ENCODE data around the gene F9.

DNA sequence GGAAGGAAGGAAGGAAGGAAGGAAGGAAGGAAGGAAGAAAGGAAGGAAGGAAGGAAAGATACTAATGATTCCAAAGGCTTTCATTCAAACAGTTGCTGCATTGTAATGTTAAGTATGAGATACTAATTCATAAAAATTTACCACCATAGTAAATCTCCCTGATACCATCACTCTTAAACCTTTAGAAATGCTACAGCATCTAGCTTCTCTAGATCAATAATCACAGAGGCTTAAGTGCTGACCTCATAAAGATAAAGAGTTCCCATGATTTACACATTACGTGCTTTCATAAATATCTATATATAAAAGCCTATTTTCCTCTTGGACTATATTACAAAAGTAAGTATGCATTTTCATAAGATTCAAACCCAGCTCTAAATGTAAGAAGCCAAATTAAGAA lies 36.4 kb downstream of the F9 start:
- TF ChIP-seq, protein P1, sequence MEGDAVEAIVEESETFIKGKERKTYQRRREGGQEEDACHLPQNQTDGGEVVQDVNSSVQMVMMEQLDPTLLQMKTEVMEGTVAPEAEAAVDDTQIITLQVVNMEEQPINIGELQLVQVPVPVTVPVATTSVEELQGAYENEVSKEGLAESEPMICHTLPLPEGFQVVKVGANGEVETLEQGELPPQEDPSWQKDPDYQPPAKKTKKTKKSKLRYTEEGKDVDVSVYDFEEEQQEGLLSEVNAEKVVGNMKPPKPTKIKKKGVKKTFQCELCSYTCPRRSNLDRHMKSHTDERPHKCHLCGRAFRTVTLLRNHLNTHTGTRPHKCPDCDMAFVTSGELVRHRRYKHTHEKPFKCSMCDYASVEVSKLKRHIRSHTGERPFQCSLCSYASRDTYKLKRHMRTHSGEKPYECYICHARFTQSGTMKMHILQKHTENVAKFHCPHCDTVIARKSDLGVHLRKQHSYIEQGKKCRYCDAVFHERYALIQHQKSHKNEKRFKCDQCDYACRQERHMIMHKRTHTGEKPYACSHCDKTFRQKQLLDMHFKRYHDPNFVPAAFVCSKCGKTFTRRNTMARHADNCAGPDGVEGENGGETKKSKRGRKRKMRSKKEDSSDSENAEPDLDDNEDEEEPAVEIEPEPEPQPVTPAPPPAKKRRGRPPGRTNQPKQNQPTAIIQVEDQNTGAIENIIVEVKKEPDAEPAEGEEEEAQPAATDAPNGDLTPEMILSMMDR (IDR thresholded peaks at IDR 0.05; ENCODE audit: insufficient read depth, low read length): no peak
- TF ChIP-seq POLR2AphosphoS5 (IDR thresholded peaks at IDR 0.05; ENCODE audit: low read depth) (no peak), GABPA (IDR thresholded peaks at IDR 0.05; ENCODE audit: low read depth) (no peak), SPI1 (IDR thresholded peaks at IDR 0.05; ENCODE audit: borderline replicate concordance, low read depth) (no peak)
- TF ChIP-seq, protein P2, sequence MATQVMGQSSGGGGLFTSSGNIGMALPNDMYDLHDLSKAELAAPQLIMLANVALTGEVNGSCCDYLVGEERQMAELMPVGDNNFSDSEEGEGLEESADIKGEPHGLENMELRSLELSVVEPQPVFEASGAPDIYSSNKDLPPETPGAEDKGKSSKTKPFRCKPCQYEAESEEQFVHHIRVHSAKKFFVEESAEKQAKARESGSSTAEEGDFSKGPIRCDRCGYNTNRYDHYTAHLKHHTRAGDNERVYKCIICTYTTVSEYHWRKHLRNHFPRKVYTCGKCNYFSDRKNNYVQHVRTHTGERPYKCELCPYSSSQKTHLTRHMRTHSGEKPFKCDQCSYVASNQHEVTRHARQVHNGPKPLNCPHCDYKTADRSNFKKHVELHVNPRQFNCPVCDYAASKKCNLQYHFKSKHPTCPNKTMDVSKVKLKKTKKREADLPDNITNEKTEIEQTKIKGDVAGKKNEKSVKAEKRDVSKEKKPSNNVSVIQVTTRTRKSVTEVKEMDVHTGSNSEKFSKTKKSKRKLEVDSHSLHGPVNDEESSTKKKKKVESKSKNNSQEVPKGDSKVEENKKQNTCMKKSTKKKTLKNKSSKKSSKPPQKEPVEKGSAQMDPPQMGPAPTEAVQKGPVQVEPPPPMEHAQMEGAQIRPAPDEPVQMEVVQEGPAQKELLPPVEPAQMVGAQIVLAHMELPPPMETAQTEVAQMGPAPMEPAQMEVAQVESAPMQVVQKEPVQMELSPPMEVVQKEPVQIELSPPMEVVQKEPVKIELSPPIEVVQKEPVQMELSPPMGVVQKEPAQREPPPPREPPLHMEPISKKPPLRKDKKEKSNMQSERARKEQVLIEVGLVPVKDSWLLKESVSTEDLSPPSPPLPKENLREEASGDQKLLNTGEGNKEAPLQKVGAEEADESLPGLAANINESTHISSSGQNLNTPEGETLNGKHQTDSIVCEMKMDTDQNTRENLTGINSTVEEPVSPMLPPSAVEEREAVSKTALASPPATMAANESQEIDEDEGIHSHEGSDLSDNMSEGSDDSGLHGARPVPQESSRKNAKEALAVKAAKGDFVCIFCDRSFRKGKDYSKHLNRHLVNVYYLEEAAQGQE (IDR thresholded peaks at IDR 0.05; ENCODE audit: insufficient replicate concordance, low read depth): no peak

Measured in HL-60 (cell line).